GM10266 (cell line): ENCODE data around the gene CD28.

ENCODE experiments used
- DNase-seq: peaks from one replicate; pipeline ENCODE4 v3.0.0; 2012; ENCODE audit errors: extremely low spot score
- TF ChIP-seq, protein P1 (sequence below): IDR thresholded peaks from 2 replicates; pipeline ENCODE4 v1.5.1; 2012; ENCODE audit warnings: mild to moderate bottlenecking, low read depth; ENCODE audit not compliant: control insufficient read depth, insufficient read depth; ENCODE audit errors: missing control alignments

CD28 gene

DNA sequence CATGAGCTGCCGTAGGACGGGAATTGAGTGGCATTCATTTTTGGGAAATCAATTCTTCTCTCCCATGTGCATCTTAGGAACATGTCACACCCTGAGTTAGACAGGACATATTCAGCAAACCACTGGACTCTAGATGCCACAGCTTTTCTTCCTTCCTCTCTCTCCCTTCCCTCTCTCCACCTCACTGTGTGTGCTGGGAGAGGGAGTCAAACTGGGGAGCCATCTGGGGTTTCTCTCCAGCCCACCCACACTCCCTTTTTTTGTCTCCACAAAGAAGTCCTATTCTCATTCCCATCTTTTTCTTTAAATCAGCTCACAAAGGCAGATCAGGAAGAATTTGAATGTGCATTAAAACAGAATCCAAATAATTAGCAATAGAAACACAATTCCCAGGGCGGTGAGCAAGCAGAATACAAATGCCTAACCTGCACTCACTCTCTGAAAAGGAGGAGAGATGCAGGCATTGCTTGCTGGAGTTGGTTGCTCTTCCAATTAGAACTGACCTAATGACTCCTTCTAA lies 15.4 kb downstream of the CD28 start:
- no peak for DNase-seq
- TF ChIP-seq, protein P1, sequence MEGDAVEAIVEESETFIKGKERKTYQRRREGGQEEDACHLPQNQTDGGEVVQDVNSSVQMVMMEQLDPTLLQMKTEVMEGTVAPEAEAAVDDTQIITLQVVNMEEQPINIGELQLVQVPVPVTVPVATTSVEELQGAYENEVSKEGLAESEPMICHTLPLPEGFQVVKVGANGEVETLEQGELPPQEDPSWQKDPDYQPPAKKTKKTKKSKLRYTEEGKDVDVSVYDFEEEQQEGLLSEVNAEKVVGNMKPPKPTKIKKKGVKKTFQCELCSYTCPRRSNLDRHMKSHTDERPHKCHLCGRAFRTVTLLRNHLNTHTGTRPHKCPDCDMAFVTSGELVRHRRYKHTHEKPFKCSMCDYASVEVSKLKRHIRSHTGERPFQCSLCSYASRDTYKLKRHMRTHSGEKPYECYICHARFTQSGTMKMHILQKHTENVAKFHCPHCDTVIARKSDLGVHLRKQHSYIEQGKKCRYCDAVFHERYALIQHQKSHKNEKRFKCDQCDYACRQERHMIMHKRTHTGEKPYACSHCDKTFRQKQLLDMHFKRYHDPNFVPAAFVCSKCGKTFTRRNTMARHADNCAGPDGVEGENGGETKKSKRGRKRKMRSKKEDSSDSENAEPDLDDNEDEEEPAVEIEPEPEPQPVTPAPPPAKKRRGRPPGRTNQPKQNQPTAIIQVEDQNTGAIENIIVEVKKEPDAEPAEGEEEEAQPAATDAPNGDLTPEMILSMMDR = no peak

DNA sequence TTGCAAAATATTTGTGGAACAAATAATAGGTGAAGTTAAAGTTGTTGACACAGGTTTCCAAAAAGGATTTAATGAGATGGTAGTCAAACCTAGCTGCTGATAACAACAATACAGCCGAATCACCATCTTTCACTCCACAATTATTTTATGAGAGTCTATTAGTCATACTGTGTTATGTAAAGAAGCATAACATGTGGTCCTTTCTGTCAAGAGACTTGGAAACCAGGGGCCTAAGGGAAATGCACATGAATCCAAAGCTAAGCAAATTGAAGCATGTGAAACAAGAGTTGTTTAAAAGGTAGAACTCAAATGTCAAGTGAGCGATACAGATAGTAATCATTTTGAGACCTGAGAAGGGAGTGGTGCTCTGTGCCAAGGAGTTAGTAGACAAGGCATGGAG lies 16.0 kb downstream of the CD28 start:
- TF ChIP-seq, protein P1 = no peak
- DNase-seq = no peak

DNA sequence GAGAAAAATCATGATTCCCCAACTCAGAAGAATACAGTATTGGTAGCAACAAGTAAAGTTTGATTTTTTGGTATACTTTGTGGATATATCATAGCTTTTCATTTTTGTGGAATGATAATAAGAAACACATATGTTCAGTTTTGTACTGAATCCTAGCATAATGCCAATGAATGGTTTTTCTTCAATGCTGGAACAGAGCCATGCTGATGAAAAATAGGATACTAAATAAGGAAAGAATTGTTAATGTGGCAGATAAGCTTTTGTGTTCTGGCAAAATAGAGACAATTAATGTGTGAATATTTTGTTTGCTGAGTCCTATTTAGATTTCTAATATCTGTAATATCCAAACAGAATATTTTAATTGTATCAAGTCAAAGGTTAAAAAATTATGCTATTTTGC lies 21.9 kb downstream of the CD28 start:
- TF ChIP-seq, protein P1 = no peak
- no peak for DNase-seq

DNA sequence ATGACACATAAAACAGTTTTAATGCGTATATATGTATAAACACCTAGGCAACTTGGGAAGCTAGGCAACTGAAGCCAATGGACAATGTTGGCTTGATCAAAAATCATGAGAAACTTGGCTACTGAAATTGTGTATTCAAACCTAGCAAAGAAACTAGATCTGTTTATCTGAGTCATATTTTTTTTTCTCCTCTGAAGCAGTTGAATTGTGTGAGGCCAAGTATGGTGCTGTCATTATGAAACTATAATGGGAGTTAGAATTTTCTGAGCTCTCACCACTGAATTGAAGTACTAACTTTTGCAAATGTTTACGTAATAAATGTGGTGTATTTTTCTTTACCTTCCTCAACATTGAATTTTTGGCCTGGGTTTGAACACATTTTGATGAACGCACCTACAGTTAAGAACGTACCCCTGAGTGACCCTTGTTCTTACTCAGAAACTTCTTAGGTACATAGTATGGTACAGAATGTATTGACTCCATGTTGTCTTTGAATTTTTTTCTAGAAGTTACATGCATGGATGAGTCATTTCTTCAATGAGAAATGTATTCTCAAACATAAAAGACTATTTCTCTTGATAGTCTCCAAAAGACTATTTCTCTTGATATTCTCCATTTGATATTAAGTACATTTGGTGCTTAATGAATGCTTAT lies 23.8 kb downstream of the CD28 start:
- TF ChIP-seq, protein P1 = no peak
- peak; percentile 33 for DNase-seq

DNA sequence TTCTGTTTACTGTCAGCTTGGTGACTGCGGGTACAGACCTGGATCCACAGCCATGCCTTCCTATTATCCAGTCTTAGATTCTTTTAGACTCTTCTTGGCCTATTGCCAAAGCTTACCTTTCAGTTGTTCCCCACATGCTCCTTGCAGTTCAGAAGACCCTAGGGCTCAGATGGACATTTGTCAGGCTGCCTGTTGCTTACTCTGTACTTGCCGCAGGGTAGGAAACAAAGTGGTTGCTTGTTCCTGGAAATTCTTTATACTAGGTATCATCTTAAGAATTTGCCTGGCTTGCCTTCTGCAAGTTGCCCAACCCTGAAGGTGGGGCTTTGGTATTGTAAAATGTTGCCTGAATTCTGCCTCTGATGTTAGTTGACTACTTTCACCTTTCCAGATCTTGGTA lies 24.4 kb downstream of the CD28 start:
- TF ChIP-seq, protein P1 = no peak
- no peak for DNase-seq

DNA sequence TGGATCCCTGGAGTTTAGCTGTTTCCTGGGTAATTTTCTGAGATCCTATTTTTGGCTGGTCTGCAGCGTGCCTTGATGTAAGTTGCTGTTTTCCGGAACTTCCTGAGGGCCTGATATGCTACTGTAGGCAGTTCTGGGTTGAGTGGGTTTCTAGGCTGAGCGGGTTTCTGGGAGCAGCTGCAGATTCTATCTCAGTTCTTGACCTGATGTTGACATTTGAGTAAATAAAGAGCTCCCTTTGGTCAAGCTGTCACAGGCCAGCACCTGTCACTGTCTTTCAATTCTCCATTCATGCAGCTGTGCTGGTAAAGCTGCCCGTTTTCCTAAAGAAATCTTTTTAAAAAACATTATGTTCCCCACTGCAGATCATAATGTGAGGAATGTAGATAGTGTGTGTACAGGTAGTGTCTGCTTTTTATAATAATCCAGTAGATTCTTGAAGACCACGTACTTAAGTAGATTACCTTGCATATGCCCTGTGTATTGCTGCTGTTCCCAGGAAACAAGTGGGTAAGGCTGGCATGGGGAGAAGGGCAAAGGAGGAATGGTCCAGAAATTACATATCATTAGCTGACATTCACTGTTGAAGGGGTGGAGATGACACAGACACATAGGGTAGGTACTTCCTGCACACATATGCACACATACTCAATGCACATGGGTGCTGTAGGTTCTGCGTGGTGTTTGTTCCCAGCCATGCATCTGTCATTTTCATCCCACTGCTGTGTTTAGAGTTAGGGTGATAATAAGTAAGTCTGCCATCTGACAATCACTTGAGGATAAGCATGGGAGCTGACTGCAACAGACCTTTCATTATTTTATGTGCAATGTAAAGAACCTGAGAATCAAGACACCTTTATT lies 25.9 kb downstream of the CD28 start:
- no peak for DNase-seq
- TF ChIP-seq, protein P1 = no peak
